Left lobe of liver (tissue), 2 donors: ENCODE measurements around the gene RGS12. TPM values are rescaled to one million over a fixed set of nuclear protein-coding genes. Genes with fewer than 3 reads are reported as not detected.

ENCODE experiments used
- ATAC-seq: fragments of 200-7000 bp; cut with Tn5 transposase; one replicate; pipeline ENCODE4 v1.9.1; 2020; ENCODE audit warnings: mild to moderate bottlenecking, moderate library complexity
- DNase-seq: peaks from one replicate; pipeline ENCODE4 v3.0.0-alpha.2; 2020; ENCODE audit warnings: low spot score
- total RNA-seq: library from RNA; stranded (reverse); gene quantifications from one replicate; pipeline ENCODE4 v1.2.1, GENCODE V29; 2021
- donor health status: DM: no; HTN: no; CAD: no; lungs with moderate emphysema.
- donor health status: DM: no; HTN: yes; CAD: no.

RGS12 gene
- total RNA-seq, 1 donor from 2014 or later = 29.3 TPM

DNA sequence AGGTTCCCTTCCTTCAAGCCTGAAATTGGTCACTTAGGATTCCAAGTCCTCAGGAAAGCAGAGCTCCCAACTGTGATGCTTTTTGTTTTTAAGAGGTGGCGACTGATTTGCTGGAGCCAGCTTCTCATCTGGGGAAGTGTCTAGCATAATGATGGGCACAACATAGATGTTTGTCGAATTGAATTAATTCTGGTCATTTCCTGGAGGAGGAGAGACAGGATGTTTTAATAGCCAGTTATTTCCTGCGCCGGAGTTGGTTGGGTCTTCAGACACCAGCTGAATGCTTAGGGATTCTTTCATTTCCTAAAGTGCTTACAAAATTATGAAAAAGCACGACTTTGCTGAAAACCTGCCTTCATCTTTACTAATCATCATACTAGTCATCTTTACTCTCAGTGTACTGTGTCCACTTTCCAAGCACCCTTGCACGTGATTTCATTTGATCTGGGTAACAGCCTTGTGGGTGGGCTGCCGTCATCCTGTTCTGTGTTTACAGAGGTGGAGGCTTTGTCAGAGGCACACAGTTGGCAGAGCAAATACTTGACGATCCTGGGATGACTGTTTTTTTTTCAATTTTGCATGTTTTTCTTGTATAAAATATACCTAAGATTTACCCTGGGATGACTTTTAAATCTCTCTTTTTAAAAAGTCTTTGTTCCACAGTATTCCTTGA lies 49.5 kb downstream of the RGS12 start:
- ATAC-seq = no peak
- DNase-seq = no peak

Other genes starting within 250 kb of the RGS12 start
- gene HTT-AS, start 218.5 kb upstream of the RGS12 start, total RNA-seq = not detected
- 25.1 TPM for gene HTT, start 218.3 kb upstream of the RGS12 start, total RNA-seq
- gene MSANTD1, start 43.9 kb upstream of the RGS12 start, total RNA-seq = 1.1 TPM
- gene HGFAC, start 148.9 kb downstream of the RGS12 start, total RNA-seq = 177 TPM
- gene DOK7, start 170.3 kb downstream of the RGS12 start, total RNA-seq = 0.83 TPM
- gene LRPAP1, start 239.4 kb downstream of the RGS12 start, total RNA-seq = 72.6 TPM